Measurements from ENCODE around the gene RPAIN.

The RPAIN gene

DNA sequence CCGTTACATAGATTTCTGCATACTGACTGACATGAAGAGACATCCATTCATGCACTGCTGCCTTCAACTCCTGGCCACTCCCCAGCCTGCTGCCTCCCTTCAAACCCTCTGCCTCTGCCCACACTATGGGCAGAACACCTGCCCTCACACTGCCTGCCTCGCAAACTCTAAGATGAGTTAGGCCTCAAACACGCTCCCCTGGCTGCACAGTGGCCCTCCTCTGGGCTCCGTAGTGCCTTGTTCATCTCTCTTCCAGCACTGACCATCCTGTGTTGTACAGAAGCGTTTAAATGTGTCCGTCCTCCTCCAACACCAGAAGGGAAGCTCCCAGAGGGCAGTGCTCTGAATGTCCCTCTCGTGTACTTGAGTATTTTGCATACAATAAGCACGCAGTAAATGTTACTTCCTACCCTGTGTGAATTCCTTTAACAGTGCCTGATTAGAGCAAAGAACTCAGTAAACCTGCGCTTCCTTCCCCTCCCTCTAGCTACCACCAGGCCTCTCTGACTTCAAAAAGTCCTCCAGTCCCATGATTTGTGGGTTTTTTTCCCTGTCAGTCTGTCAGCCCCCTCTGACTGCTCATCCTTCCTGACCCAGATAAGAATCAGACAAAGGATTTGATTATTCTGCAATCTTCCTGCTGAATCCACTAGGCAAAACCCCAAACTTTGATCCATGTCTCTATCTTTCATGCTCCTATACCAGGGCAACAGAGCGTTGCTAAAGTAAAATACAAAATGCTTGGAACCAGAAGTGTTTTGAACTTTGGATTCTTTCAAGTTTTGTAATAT, 44.9 kb downstream of the RPAIN start:
- ChIA-PET POLR2A (interaction anchor here (0.6 to 4.2 kb wide), 2 partner anchors 21 to 26 kb away, joined by 3 to 22 read pairs; partner anchors contain the start of genes C1QBP, DERL2 and MIS12), CTCF (interaction anchor here (0.9 kb wide), 1 partner anchor 26 kb away, joined by 3 read pairs; the partner anchor contains the start of gene C1QBP)
- TF ChIP-seq SUZ12 (IDR thresholded peaks at IDR 0.05) (no peak), LEF1 (IDR thresholded peaks at IDR 0.05; ENCODE audit: borderline replicate concordance) (no peak), ELF4 (IDR thresholded peaks at IDR 0.05) (no peak), HDGF (IDR thresholded peaks at IDR 0.05; ENCODE audit: borderline replicate concordance) (no peak), NFRKB (IDR thresholded peaks at IDR 0.05) (no peak), FOXM1 (IDR thresholded peaks at IDR 0.05; ENCODE audit: borderline replicate concordance) (no peak), SP1 (IDR thresholded peaks at IDR 0.05) (no peak), ZNF384 (IDR thresholded peaks at IDR 0.05) (no peak), FOXA1 (IDR thresholded peaks at IDR 0.05) (no peak), BHLHE40 (IDR thresholded peaks at IDR 0.05; ENCODE audit: borderline replicate concordance) (no peak), FOXK2 (IDR thresholded peaks at IDR 0.05) (no peak), TARDBP (IDR thresholded peaks at IDR 0.05) (no peak), L3MBTL2 (conservative IDR thresholded peaks at IDR 0.05) (no peak), ARNT (IDR thresholded peaks at IDR 0.05) (no peak)
- TF ChIP-seq, protein P1, sequence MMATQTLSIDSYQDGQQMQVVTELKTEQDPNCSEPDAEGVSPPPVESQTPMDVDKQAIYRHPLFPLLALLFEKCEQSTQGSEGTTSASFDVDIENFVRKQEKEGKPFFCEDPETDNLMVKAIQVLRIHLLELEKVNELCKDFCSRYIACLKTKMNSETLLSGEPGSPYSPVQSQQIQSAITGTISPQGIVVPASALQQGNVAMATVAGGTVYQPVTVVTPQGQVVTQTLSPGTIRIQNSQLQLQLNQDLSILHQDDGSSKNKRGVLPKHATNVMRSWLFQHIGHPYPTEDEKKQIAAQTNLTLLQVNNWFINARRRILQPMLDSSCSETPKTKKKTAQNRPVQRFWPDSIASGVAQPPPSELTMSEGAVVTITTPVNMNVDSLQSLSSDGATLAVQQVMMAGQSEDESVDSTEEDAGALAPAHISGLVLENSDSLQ (IDR thresholded peaks at IDR 0.05): no peak
- DNase-seq (ENCODE audit: extremely low spot score): no peak

DNA sequence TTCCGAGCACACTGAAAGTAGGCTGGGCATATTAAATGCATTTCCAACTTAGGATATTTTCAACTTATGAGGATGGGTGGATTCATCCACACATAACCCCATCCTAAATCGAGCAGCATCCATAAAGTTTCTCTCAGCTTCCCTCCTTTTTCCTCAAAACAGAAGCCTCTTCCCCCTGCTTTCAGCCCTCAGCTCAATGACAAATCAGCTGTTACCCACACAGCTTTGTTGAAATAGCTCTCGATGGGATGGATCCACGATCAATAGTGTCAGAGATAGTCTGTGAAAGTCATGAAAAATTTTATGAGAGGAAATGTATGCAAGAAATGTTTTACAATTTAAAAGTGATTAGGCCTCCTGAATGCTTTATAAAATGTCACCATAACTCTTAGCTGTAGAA, 46.3 kb downstream of the RPAIN start:
- TF ChIP-seq ELF4 (IDR thresholded peaks at IDR 0.05) (no peak), ZNF384 (IDR thresholded peaks at IDR 0.05) (no peak), FOXK2 (IDR thresholded peaks at IDR 0.05) (no peak), TARDBP (IDR thresholded peaks at IDR 0.05) (no peak), SUZ12 (IDR thresholded peaks at IDR 0.05) (no peak), FOXA1 (IDR thresholded peaks at IDR 0.05) (no peak), NFRKB (IDR thresholded peaks at IDR 0.05) (no peak), CTBP1 (IDR thresholded peaks at IDR 0.05; ENCODE audit: borderline replicate concordance) (no peak), SP1 (IDR thresholded peaks at IDR 0.05) (no peak), LEF1 (IDR thresholded peaks at IDR 0.05; ENCODE audit: borderline replicate concordance) (no peak), FOXM1 (IDR thresholded peaks at IDR 0.05; ENCODE audit: borderline replicate concordance) (no peak), ARNT (IDR thresholded peaks at IDR 0.05) (no peak)
- TF ChIP-seq, protein P1 (IDR thresholded peaks at IDR 0.05): no peak
- POLR2A ChIA-PET: interaction anchor here (0.6 to 4.2 kb wide), 3 partner anchors 20 to 274 kb away, joined by 3 to 22 read pairs (median 4); partner anchors contain the start of genes C1QBP, DERL2, MIS12 and ZNF594
- CTCF ChIA-PET: no interaction called here
- no peak for DNase-seq (ENCODE audit: extremely low spot score)

DNA sequence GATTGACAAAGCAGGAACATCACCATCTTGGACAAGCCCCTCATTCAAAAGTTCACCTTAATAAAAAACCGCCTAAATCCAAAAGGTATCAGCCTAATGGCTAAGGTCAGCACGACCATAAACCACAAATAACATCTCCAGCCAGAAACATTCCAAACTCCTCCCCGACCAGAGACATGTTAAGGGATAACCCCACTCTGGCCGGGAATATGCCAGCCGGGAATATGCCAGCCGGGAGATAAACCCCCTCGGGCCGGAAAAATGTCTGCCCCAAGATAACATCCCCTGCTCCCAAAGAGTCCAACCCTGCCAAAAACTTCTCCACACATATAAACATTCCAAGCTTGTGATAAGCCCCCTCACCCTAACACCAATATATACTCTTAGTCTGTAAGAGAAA, 47.4 kb downstream of the RPAIN start:
- no peak for DNase-seq (ENCODE audit: extremely low spot score)
- TF ChIP-seq FOXA1 (IDR thresholded peaks at IDR 0.05) (no peak), NFRKB (IDR thresholded peaks at IDR 0.05) (no peak), ARNT (IDR thresholded peaks at IDR 0.05) (no peak), L3MBTL2 (conservative IDR thresholded peaks at IDR 0.05) (no peak), FOXK2 (IDR thresholded peaks at IDR 0.05) (no peak), TARDBP (IDR thresholded peaks at IDR 0.05) (no peak), ZNF384 (IDR thresholded peaks at IDR 0.05) (no peak), CTBP1 (IDR thresholded peaks at IDR 0.05; ENCODE audit: borderline replicate concordance) (no peak), SP1 (IDR thresholded peaks at IDR 0.05) (no peak), FOXM1 (IDR thresholded peaks at IDR 0.05; ENCODE audit: borderline replicate concordance) (no peak), LEF1 (IDR thresholded peaks at IDR 0.05; ENCODE audit: borderline replicate concordance) (no peak), ELF4 (IDR thresholded peaks at IDR 0.05) (no peak)
- TF ChIP-seq, protein P1 (IDR thresholded peaks at IDR 0.05): no peak
- POLR2A ChIA-PET: interaction anchor here (1.6 to 4.8 kb wide), 2 partner anchors 18 to 58 kb away, joined by 4 to 71 read pairs; partner anchors contain the start of genes DERL2 and MIS12
- CTCF ChIA-PET: no interaction called here

DNA sequence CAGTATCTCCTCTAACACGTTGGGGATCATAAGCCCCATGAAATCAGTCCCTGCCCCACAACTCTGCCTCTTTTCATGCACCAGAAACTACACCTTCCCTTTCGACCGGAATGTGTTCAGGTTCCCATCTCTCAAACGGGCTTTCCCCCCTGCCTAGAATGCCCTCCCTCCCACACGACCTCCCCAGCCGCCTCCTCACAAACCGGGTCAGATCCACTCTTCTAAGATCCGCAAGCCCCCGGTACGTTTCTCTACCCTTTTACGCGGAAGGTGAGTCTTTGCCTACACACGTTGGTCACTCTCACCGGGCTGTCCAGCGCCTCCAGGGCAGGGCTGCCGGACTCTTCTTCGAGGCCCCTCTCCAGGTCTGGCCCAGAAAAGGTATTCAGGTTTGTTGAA, 48.1 kb downstream of the RPAIN start:
- TF ChIP-seq CTBP1 (IDR thresholded peaks at IDR 0.05; ENCODE audit: borderline replicate concordance) (no peak), L3MBTL2 (conservative IDR thresholded peaks at IDR 0.05) (no peak), BHLHE40 (IDR thresholded peaks at IDR 0.05; ENCODE audit: borderline replicate concordance) (no peak), SP1 (IDR thresholded peaks at IDR 0.05) (no peak), FOXM1 (IDR thresholded peaks at IDR 0.05; ENCODE audit: borderline replicate concordance) (no peak), HDGF (IDR thresholded peaks at IDR 0.05; ENCODE audit: borderline replicate concordance) (no peak), ELF4 (IDR thresholded peaks at IDR 0.05) (no peak), NFRKB (IDR thresholded peaks at IDR 0.05) (no peak), ARNT (IDR thresholded peaks at IDR 0.05) (no peak), TARDBP (IDR thresholded peaks at IDR 0.05) (no peak), SUZ12 (IDR thresholded peaks at IDR 0.05) (no peak), FOXA1 (IDR thresholded peaks at IDR 0.05) (no peak), LEF1 (IDR thresholded peaks at IDR 0.05; ENCODE audit: borderline replicate concordance) (no peak), FOXK2 (IDR thresholded peaks at IDR 0.05) (no peak), ZNF384 (IDR thresholded peaks at IDR 0.05) (no peak)
- TF ChIP-seq, protein P1 (IDR thresholded peaks at IDR 0.05): no peak
- peak; percentile 17 for DNase-seq (ENCODE audit: extremely low spot score)
- ChIA-PET CTCF (no interaction called here), POLR2A (interaction anchor here (0.9 to 4.8 kb wide), 9 partner anchors 9 to 967 kb away, joined by 3 to 71 read pairs (median 4); partner anchors contain the start of genes C1QBP, DERL2 and MIS12)

DNA sequence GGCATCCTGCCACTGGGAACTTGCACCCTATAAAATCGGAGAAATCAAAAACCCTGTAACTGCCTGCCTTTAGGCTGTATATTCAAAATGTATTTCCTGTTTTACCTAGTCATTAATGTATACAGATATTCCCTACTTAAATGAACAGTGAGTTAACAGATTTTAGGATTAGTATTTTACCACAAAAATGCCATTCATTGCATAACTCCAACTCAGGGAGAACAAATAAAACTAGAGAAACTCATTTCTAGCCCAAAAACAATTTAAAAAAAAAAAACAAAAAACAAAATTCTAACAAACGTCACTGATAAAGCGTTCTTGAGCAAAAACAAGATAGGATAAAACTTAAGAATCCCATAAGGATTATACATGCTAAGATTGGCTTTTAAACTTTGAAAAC, 52.5 kb downstream of the RPAIN start:
- CTCF ChIA-PET: no interaction called here
- DNase-seq (ENCODE audit: extremely low spot score): no peak
- TF ChIP-seq L3MBTL2 (conservative IDR thresholded peaks at IDR 0.05): no peak
- no peak for TF ChIP-seq LEF1 (IDR thresholded peaks at IDR 0.05; ENCODE audit: borderline replicate concordance)
- no peak for TF ChIP-seq ELF4 (IDR thresholded peaks at IDR 0.05)
- no peak for TF ChIP-seq CTBP1 (IDR thresholded peaks at IDR 0.05; ENCODE audit: borderline replicate concordance)
- TF ChIP-seq, protein P1 (IDR thresholded peaks at IDR 0.05): no peak
- POLR2A ChIA-PET: interaction anchor here (2.1 kb wide), 1 partner anchor 14 kb away, joined by 8 read pairs; the partner anchor contains the start of genes DERL2 and MIS12
